Hair follicle dermal papilla cell (primary cell): ENCODE measurements around the gene ERICH4. TPM values are rescaled to one million over a fixed set of nuclear protein-coding genes. Genes with fewer than 3 reads are reported as not detected.

Experiments used
- small RNA-seq: library from RNA; depleted of rRNA; stranded (forward); fragments of <200 nt; gene quantifications from one replicate; pipeline ENCODE3, GENCODE V24; 2012
- total RNA-seq: library from RNA; depleted of rRNA; stranded (reverse); fragments of >200 nt; gene quantifications from 2 replicates; pipeline ENCODE4 v1.2.3, GENCODE V29; 2012

ERICH4 gene, protein sequence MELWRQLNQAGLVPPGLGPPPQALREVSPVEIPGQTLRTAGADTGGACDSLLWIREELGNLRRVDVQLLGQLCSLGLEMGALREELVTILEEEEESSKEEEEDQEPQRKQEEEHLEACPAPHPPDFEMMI
- not detected in 2 replicates for total RNA-seq

GRCh38 chr19:41442473-41443355, at the start of gene ERICH4:
ERICH4 (plus strand) TSS chr19:41443156; CDS start chr19:41443170, 14 bp downstream.

GRCh38 chr19:41397086-41398049, 45.6 kb upstream of the ERICH4 start, which contains the start of the genes BCKDHA and EXOSC5:
BCKDHA (plus strand) TSS chr19:41397818; CDS start chr19:41397828, 10 bp downstream.
EXOSC5 (minus strand) TSS chr19:41397359; CDS start chr19:41397328, 31 bp downstream.

DNA sequence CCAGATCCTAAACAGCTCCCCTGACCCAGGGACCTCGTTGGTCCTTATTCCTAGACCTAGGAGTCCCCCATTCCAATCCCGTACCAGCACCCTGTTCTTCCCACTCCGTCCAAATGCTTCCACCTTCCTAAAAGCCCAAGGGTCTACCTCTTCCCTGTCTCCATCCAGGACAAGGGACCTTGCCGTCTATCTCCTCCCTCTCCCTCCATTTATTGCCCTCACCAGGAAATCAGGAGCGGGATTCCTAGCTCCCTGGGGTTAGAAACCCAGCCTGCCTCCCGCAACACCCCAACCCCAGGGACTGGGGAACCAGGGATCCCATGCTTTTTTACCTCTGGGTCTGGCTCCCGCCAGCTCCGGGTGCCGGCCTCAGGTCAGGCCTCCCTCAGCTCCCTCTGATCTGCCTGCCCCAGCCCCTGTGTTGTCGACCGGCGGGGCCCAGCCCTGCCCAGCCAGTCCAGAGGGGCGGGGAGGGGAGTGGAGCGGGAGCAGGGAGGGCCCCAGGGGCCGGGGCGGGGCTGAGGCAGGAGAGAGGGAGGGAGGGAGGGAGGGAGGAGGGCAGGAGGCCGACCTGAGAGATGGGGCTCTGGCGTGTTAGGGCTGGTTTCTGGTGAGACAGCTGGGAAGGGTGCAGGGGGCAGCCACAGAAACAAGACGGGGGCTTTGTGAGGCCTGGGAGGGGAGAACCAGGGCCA, 15.9 kb upstream of the ERICH4 start, which contains the start of gene B3GNT8:
B3GNT8 (minus strand) TSS at position 423 of the 695 bp plus-strand sequence. CDS start 596 bp downstream, outside the sequence.

DNA sequence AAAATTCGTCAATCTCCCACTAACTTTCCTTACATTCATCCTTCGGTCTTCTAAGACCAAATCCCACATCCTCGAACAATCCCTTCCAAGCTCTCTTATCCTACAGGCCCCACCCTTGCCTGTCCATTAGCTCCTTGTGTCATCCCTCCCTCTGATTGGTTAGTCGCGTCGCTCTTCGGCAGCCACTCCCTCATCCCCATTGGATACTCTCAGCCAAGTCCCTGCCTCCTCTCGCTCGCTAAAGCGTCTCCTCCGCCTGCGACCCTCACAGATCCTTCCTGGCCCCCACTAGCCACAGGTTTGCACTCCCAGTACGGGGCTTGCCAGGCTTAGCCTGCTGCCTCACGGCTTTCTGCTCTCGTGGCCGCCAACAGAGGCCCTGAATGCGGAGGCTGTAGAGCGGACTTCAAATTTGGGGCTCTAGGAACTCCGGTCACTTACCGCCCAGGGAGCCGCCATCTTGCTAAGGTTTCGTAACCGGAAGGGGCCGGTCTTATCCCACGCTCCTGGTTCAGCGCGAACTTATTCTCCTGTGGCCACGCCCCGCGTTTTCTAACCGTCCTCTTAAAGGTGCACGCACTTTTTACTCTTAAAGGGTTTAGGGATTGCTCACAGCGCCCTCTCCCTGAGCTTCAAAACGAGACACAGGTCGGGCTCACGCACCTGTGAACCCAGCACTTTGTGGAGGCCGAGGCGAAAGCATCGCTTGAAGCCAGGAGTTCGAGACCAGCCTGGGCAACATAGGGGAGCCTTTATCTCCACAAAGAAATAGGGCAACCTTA, 3.3 kb upstream of the ERICH4 start, which contains the start of gene DMAC2:
DMAC2 (minus strand) TSS at position 472 of the 782 bp plus-strand sequence; CDS start at position 459, 13 bp downstream.

Small RNA genes within 50 kb of the gene (small RNA-seq; reads per million reads assigned to genes)
- gene RF00017 = not detected

Other genes with a start within 250 kb of the ERICH4 start
- not detected in 2 replicates for gene CYP2S1, start 249.9 kb upstream of the ERICH4 start, total RNA-seq
- gene AXL, start 223.9 kb upstream of the ERICH4 start, total RNA-seq = 361 and 371 TPM in 2 replicates
- 117 and 128 TPM in 2 replicates for gene HNRNPUL1, start 178.8 kb upstream of the ERICH4 start, total RNA-seq
- gene CCDC97, start 133.0 kb upstream of the ERICH4 start, total RNA-seq = 15.8 and 20.3 TPM in 2 replicates
- 16.2 and 17.5 TPM in 2 replicates for gene TGFB1, start 89.2 kb upstream of the ERICH4 start, total RNA-seq
- 2.9 and 4.9 TPM in 2 replicates for gene B9D2, start 79.0 kb upstream of the ERICH4 start, total RNA-seq
- gene TMEM91, start 66.6 kb upstream of the ERICH4 start, total RNA-seq = 3.7 and 5.1 TPM in 2 replicates
- gene EXOSC5, start 45.8 kb upstream of the ERICH4 start, total RNA-seq = 6.8 and 7.4 TPM in 2 replicates
- gene BCKDHA, start 45.3 kb upstream of the ERICH4 start, total RNA-seq = 24.5 and 26.4 TPM in 2 replicates
- gene B3GNT8, start 15.8 kb upstream of the ERICH4 start, total RNA-seq = 5.8 TPM in 2 replicates
- gene DMAC2, start 3.2 kb upstream of the ERICH4 start, total RNA-seq = 35.3 and 36.3 TPM in 2 replicates
- gene CEACAM21, start 133.0 kb downstream of the ERICH4 start, total RNA-seq = not detected in 2 replicates
- not detected in 2 replicates for gene CEACAM4, start 183.9 kb downstream of the ERICH4 start, total RNA-seq
- gene CEACAM7, start 245.1 kb downstream of the ERICH4 start, total RNA-seq = not detected in 2 replicates